Spleen (tissue), 11 donors: Measurements from ENCODE around the gene KCP. TPM values are rescaled to one million over a fixed set of nuclear protein-coding genes. Genes with fewer than 3 reads are reported as not detected.

Source experiments
- DNase-seq: peaks from one replicate; pipeline ENCODE4 v3.0.0-alpha.2; 2020
- H3K27ac ChIP-seq, 8 donors: fragments of 200-600 bp; sonication (generic) in 7 of 8; 1 replicate in 4 of 8; 2 replicates in 4 of 8; pipeline versions ENCODE4 v1.5.0 to v1.8.0; 2016 to 2021; ENCODE audit warnings: inconsistent platforms in 4 of 8, mild to moderate bottlenecking in 4 of 8, moderate library complexity in 1 of 8
- H3K27me3 ChIP-seq, 7 donors: fragments of 200-600 bp; sonication (generic) in 6 of 7; replicated peaks in 1 of 7; 1 replicate in 4 of 7; 2 replicates in 3 of 7; pipeline versions ENCODE4 v1.5.0 to v1.8.0; 2016 to 2021; ENCODE audit warnings: inconsistent platforms in 3 of 7, mild to moderate bottlenecking in 1 of 7
- H3K36me3 ChIP-seq, 6 donors: fragments of 200-600 bp; sonication (generic) in 5 of 6; 1 replicate in 4 of 6; 2 replicates in 2 of 6; pipeline versions ENCODE4 v1.5.0 to v1.8.0; 2016 to 2021; ENCODE audit warnings: inconsistent platforms in 2 of 6
- H3K4me1 ChIP-seq, 6 donors: fragments of 200-600 bp; sonication (generic) in 5 of 6; 1 replicate in 3 of 6; 2 replicates in 3 of 6; pipeline versions ENCODE4 v1.5.0 to v1.8.0; 2016 to 2021; ENCODE audit warnings: inconsistent platforms in 3 of 6
- H3K4me3 ChIP-seq, 8 donors: fragments of 200-600 bp; sonication (generic) in 7 of 8; 1 replicate in 4 of 8; 2 replicates in 4 of 8; pipeline versions ENCODE4 v1.5.0 to v1.8.0; 2016 to 2021; ENCODE audit warnings: inconsistent platforms in 4 of 8, mild to moderate bottlenecking in 4 of 8, moderate library complexity in 2 of 8
- H3K9me3 ChIP-seq, 8 donors: fragments of 200-600 bp; sonication (generic) in 7 of 8; 1 replicate in 4 of 8; 2 replicates in 4 of 8; pipeline versions ENCODE4 v1.5.0 to v1.8.0; 2016 to 2021; ENCODE audit warnings: inconsistent platforms in 4 of 8
- POLR2A ChIP-seq, 3 donors: fragments of 450-650 bp; IDR thresholded peaks; one replicate each; pipeline ENCODE4 v1.5.1; 2017; ENCODE audit warnings: antibody characterized with exemption in 3 of 3, mild to moderate bottlenecking in 1 of 3
- POLR2AphosphoS5 ChIP-seq, 3 donors: sonication (generic); formaldehyde crosslinking; IDR thresholded peaks; one replicate each; pipeline ENCODE4 v1.5.1; 2017; ENCODE audit warnings: antibody characterized with exemption in 3 of 3
- WGBS, 5 donors: extraction: QIAGEN DNeasy Blood & Tissue Kit in 3 of 5; methylation state at CpG; one replicate each; pipeline versions ENCODE4 v1.1.5 to v1.1.7; 2013 to 2018; 5-methylcytosine and 5-hydroxymethylcytosine counted together
- intact Hi-C: fragments of 100-400 bp; cut with DNase I; formaldehyde crosslinking; loops from one replicate; pipeline ENCODE4 v1.15.0; 2023; ENCODE audit warnings: low total_unique reads
- polyA plus RNA-seq, 3 donors: library from polyadenylated mRNA; stranded (reverse); fragments of 200-250 nt; gene quantifications; one replicate each; pipeline ENCODE4 v1.2.1, GENCODE V29; 2013
- total RNA-seq, 7 donors: library from RNA; depleted of rRNA in 3 of 7; stranded (reverse); fragments of >200 nt in 3 of 7; fragmentation: NEBNext Ultra II Directional in 4 of 7; extraction: Animal tissue kit (Norgen Biotek cat#: 25700) in 4 of 7; gene quantifications; one replicate each; pipeline versions ENCODE4 v1.1.0 to v1.2.1, GENCODE V29; 2016 to 2021
- TF ChIP-seq, protein P1 (sequence below), 11 experiments: fragments of 200-600 bp in 7 of 11; fragments of 450-650 bp in 4 of 11; sonication (generic) in 4 of 11; IDR thresholded peaks in 8 of 11; conservative IDR thresholded peaks in 3 of 11; 1 replicate in 7 of 11; 2 replicates in 4 of 11; pipeline versions ENCODE4 v1.4.0 to v1.8.0; 2016 to 2021; ENCODE audit warnings: antibody characterized with exemption in 11 of 11, inconsistent platforms in 4 of 11, mild to moderate bottlenecking in 1 of 11
- donor health status: healthy with polysubstance abuse.
- donor health status: DM: no; HTN: no; CAD: no; lungs with moderate emphysema.
- donor health status: DM: no; HTN: no; CAD: no.
- donor health status: Bipolar disorder and iron deficiency.
- donor health status: healthy.
- donor health status: DM: no; HTN: no; CAD: no.
- donor health status: DM: yes; HTN: yes; CAD: no.

Gene KCP
- total and polyA plus RNA-seq, 10 donors, result 0.06 to 2.1 (median 0.71) TPM

DNA sequence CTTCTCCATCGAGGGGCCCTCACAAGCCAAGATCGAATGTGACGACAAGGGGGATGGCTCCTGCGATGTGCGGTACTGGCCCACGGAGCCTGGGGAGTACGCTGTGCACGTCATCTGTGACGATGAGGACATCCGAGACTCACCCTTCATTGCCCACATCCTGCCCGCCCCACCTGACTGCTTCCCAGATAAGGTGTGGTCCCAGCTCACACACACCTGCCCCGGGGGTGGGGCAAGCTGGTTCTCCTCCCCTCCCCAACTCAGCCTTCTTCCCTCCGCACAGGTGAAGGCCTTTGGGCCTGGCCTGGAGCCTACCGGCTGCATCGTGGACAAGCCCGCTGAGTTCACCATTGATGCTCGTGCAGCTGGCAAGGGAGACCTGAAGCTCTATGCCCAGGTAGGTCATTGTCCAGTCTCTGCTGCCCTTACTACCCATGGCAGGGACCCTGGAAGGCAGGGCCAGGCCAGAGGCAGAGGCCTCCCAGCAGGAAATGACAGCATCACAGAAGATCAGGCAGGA, 69.3 kb downstream of the KCP start:
- Histone ChIP-seq H3K9me3 (no peaks in the 10 kb centered on the region), H3K4me1 (peaks cover 0 to 7% (median 2%) of the 10 kb centered on the region in 6 donors), H3K4me3 (no peak overlapping the region), H3K27me3 (no peaks in the 10 kb centered on the region), H3K27ac (no peak overlapping the region), H3K36me3 (no peaks in the 10 kb centered on the region)
- DNase-seq, result no peak
- 81 to 90% (median 84%) methylated on average over 12 to 17 of the region's 17 CpGs for WGBS, 5 donors
- TF ChIP-seq POLR2AphosphoS5 (IDR thresholded peaks at IDR 0.05) (no peak), POLR2A (IDR thresholded peaks at IDR 0.05) (no peak)
- TF ChIP-seq, protein P1, sequence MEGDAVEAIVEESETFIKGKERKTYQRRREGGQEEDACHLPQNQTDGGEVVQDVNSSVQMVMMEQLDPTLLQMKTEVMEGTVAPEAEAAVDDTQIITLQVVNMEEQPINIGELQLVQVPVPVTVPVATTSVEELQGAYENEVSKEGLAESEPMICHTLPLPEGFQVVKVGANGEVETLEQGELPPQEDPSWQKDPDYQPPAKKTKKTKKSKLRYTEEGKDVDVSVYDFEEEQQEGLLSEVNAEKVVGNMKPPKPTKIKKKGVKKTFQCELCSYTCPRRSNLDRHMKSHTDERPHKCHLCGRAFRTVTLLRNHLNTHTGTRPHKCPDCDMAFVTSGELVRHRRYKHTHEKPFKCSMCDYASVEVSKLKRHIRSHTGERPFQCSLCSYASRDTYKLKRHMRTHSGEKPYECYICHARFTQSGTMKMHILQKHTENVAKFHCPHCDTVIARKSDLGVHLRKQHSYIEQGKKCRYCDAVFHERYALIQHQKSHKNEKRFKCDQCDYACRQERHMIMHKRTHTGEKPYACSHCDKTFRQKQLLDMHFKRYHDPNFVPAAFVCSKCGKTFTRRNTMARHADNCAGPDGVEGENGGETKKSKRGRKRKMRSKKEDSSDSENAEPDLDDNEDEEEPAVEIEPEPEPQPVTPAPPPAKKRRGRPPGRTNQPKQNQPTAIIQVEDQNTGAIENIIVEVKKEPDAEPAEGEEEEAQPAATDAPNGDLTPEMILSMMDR (IDR thresholded peaks at IDR 0.05 in 8 of 11, conservative IDR thresholded peaks at IDR 0.05 in 3 of 11), result no peak
- intact Hi-C loops, result no loop called here

DNA sequence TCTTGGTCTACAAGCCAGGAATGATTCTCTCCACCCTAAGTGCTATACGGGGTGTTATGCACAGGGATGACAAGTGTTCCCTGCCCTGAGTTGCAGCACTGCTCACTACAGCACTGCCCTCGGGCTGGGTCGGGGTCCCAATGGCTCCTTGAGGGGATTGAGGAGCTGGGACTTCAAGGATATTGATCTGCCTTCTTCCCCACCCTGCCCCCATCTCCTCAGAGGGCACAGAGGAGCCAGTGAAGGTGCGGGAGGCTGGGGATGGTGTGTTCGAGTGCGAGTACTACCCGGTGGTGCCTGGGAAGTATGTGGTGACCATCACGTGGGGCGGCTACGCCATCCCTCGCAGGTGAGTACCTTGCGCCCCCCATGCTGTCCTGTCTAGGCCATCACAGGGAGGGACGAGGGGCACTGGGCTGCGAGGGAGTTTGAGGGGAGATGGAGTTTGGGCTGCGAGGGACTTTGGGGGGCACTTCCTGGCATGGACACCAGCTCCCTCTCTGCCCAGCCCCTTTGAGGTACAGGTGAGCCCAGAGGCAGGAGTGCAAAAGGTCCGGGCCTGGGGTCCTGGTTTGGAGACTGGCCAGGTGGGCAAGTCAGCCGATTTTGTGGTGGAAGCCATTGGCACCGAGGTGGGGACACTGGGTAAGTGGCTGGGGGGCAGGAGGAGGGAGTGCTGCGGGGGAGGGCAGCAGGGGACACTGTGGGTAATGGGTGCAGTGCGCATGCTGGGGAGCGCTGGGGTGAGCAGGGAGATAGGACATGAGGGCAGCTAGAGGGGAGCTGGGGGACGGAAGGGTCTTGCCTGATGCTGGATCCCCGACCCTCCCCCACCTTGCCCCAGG, 70.0 kb downstream of the KCP start:
- no peaks in the 10 kb centered on the region for H3K36me3 ChIP-seq
- no peak for DNase-seq
- 89 to 94% (median 91%) methylated on average over 23 of the region's 23 CpGs for WGBS, 5 donors
- H3K27ac ChIP-seq, result no peak overlapping the region
- H3K9me3 ChIP-seq, result no peaks in the 10 kb centered on the region
- TF ChIP-seq POLR2A (IDR thresholded peaks at IDR 0.05), result no peak
- TF ChIP-seq, protein P1 (IDR thresholded peaks at IDR 0.05 in 8 of 11, conservative IDR thresholded peaks at IDR 0.05 in 3 of 11), result no peak
- TF ChIP-seq POLR2AphosphoS5 (IDR thresholded peaks at IDR 0.05), result no peak
- no peaks in the 10 kb centered on the region for H3K27me3 ChIP-seq
- peaks cover 0 to 7% (median 2%) of the 10 kb centered on the region in 6 donors for H3K4me1 ChIP-seq
- intact Hi-C loops, result no loop called here
- no peak overlapping the region for H3K4me3 ChIP-seq

- Histone ChIP-seq H3K9me3 (no peaks in the 10 kb centered on the region), H3K27me3 (no peaks in the 10 kb centered on the region), H3K36me3 (no peaks in the 10 kb centered on the region), H3K4me3 (no peak overlapping the region), H3K27ac (no peak overlapping the region), H3K4me1 (peaks cover 0 to 7% (median 2%) of the 10 kb centered on the region in 6 donors)
- WGBS, 5 donors, result 69 to 88% (median 86%) methylated on average over 6 to 13 of the region's 13 CpGs
- no peak for DNase-seq
- intact Hi-C loops, result no loop called here
- TF ChIP-seq POLR2A (IDR thresholded peaks at IDR 0.05) (no peak), POLR2AphosphoS5 (IDR thresholded peaks at IDR 0.05) (no peak)
- TF ChIP-seq, protein P1 (IDR thresholded peaks at IDR 0.05 in 8 of 11, conservative IDR thresholded peaks at IDR 0.05 in 3 of 11), result no peak
Measured at GRCh38 chr7:128839751-128840177, 70.7 kb downstream of the KCP start.
